Measurements from ENCODE around the gene CFAP206. TPM values are rescaled to one million over a fixed set of nuclear protein-coding genes. Genes with fewer than 3 reads are reported as not detected.

Gene CFAP206
- total RNA-seq, 1 donor from 2014 or later, result 0.09 TPM

DNA sequence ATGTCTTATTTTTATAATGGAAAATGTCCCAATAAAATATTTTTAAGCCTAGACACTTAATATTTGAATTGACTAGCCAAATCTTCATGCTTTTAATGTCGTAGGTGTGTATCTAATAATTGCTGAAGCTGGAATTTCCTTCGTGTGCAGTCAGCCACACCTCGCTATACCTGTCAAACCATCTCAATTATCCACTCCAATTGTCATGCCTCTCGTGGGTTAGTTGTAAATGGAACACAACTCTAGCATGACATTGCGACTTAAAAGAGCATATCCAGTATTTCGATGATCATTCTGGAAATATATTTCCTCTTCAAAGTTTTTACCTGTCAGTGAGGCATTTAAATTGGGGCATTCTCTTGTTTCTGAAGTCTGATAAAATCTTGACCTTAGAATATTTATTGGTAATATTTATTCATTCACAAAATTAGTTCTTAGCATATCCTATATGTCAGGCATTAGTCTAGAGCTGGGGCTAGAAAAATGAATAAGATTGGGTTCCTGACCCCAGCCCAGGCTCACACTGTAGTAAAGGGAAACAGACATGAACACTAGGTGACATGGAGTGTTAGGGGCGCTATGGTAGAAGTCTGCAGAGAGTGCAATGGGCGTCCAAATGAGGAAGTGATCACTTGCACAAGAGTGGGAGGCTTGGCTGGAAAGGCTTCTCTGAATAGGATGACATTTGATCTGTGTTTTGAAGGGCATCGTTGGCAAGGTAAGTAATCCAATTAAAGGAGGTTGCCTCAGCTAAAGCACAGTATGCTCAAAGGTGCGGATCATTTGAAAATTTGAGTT is 11.0 kb upstream of the CFAP206 start:
- Mint-ChIP-seq H3K4me1 (peaks cover 5% of the 10 kb centered on the region), H3K27ac (no peak overlapping the region), H3K27me3 (no peaks in the 10 kb centered on the region), H3K9me3 (no peaks in the 10 kb centered on the region), H3K4me3 (no peak overlapping the region), H3K36me3 (ENCODE audit: low read depth) (no peaks in the 10 kb centered on the region)
- ChIA-PET CTCF (no interaction called here), POLR2A (no interaction called here)
- ATAC-seq (ENCODE audit: low read depth) (peak; percentile 73), DNase-seq (no peak)
- no peak for TF ChIP-seq CTCF (IDR thresholded peaks at IDR 0.05)
- intact Hi-C loops (cut with micrococcal nuclease), result no loop called here

DNA sequence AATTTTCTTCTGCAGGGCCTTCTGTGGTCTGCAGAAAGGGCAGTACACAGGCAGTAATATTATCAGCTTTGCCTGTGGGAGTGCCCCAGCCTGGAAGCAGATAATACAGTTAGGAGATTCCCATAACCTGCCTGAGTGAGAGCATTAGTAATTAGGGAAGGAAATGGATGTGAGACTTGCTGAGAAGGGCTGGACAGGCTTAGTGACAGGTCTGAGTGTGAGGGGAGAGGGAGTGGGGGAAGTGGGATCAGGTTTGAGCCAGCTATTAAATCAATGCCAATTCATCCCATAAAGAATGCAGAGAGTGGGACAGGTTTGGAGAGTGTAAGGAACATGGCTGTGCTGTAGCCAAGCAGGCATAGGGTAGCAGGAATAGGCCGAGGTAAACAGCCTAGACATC is 10.1 kb upstream of the CFAP206 start:
- ChIA-PET POLR2A (interaction anchor here (0.6 kb wide), 1 partner anchor 200 kb away, joined by 3 read pairs; no protein-coding TSS in a partner anchor), CTCF (no interaction called here)
- Mint-ChIP-seq H3K4me3 (no peak overlapping the region), H3K27ac (no peak overlapping the region), H3K4me1 (peaks cover 5% of the 10 kb centered on the region), H3K9me3 (no peaks in the 10 kb centered on the region), H3K36me3 (ENCODE audit: low read depth) (no peaks in the 10 kb centered on the region), H3K27me3 (no peaks in the 10 kb centered on the region)
- no peak for DNase-seq
- no peak for ATAC-seq (ENCODE audit: low read depth)
- no peak for TF ChIP-seq CTCF (IDR thresholded peaks at IDR 0.05)
- intact Hi-C loops (cut with micrococcal nuclease), result no loop called here

GRCh38 chr6:87401832-87402231 is 5.9 kb upstream of the CFAP206 start:
- TF ChIP-seq CTCF (IDR thresholded peaks at IDR 0.05), result no peak
- ChIA-PET POLR2A (no interaction called here), CTCF (interaction anchor here (2.9 kb wide), 1 partner anchor 9 kb away, joined by 11 read pairs; no protein-coding TSS in a partner anchor)
- Mint-ChIP-seq H3K4me3 (no peak overlapping the region), H3K4me1 (peaks cover 4% of the 10 kb centered on the region), H3K27me3 (no peaks in the 10 kb centered on the region), H3K9me3 (no peaks in the 10 kb centered on the region), H3K36me3 (ENCODE audit: low read depth) (no peaks in the 10 kb centered on the region), H3K27ac (no peak overlapping the region)
- DNase-seq (no peak), ATAC-seq (ENCODE audit: low read depth) (no peak)
- intact Hi-C loops (cut with micrococcal nuclease), result no loop called here

DNA sequence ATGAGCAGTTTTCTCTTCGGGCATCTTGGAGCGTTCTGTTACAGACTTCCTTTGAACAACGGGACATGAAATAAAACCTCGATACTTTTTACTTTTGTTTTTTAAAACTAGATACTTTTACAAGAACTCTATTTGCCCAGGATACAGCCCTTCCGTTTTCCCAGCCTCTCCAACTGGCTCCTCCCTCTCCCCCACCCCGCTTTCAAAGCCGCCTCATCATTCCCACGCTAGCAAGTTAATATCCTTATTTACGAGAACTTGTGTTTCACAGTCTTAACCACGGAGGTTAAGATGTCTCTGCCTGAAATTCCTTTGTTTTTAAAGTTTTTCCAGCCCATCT is 241 bp upstream of the CFAP206 start:
- TF ChIP-seq CTCF (IDR thresholded peaks at IDR 0.05), result no peak
- POLR2A ChIA-PET, result interaction anchor here (1.0 to 1.9 kb wide), 3 partner anchors 65 to 294 kb away, joined by 6 to 8 read pairs (median 7); partner anchors contain the start of genes AKIRIN2, ORC3, RARS2 and SLC35A1
- H3K4me1 Mint-ChIP-seq, result peaks cover 9% of the 10 kb centered on the region
- H3K9me3 Mint-ChIP-seq, result no peaks in the 10 kb centered on the region
- CTCF ChIA-PET, result interaction anchor here (1.1 kb wide), 1 partner anchor 14 kb away, joined by 10 read pairs; no protein-coding TSS in a partner anchor
- no peaks in the 10 kb centered on the region for H3K36me3 Mint-ChIP-seq (ENCODE audit: low read depth)
- H3K27ac Mint-ChIP-seq, result peak overlapping the region; percentile 79
- ATAC-seq (ENCODE audit: low read depth) (peak; percentile 14), DNase-seq (no peak)
- intact Hi-C loops (cut with micrococcal nuclease), result loop anchor here (5.0 kb wide), 2 partner anchors 520 to 770 kb away; no protein-coding TSS in a partner anchor
- peaks cover 8% of the 10 kb centered on the region for H3K27me3 Mint-ChIP-seq
- H3K4me3 Mint-ChIP-seq, result peak overlapping the region; percentile 87

- no peak for TF ChIP-seq CTCF (IDR thresholded peaks at IDR 0.05)
- Mint-ChIP-seq H3K4me3 (peak overlapping the region; percentile 87), H3K27me3 (peaks cover 10% of the 10 kb centered on the region), H3K36me3 (ENCODE audit: low read depth) (no peaks in the 10 kb centered on the region), H3K9me3 (no peaks in the 10 kb centered on the region), H3K27ac (peak overlapping the region; percentile 79), H3K4me1 (peaks cover 9% of the 10 kb centered on the region)
- CTCF ChIA-PET, result interaction anchor here (1.1 kb wide), 1 partner anchor 15 kb away, joined by 10 read pairs; no protein-coding TSS in a partner anchor
- intact Hi-C loops (cut with micrococcal nuclease), result loop anchor here (1.0 to 5.0 kb wide), 10 partner anchors 15 to 1730 kb away; partner anchors contain the start of genes AKIRIN2, ORC3, RNGTT and SLC35A1
- no peak for DNase-seq
- ATAC-seq (ENCODE audit: low read depth), result no peak
- POLR2A ChIA-PET, result interaction anchor here (0.7 to 1.9 kb wide), 5 partner anchors 62 to 1768 kb away, joined by 3 to 8 read pairs (median 7); partner anchors contain the start of genes ORC3, PNRC1, RARS2 and SLC35A1
Measured at GRCh38 chr6:87408721-87409155, 966 bp downstream of the CFAP206 start.

Measured in activated B cell treated with CpG ODN at 0.5 μM for 24 hours (primary cell).